ENCODE measurements around the gene SLC19A1. TPM values are rescaled to one million over a fixed set of nuclear protein-coding genes. Genes with fewer than 3 reads are reported as not detected.

Gene SLC19A1
- total RNA-seq, 1 experiment from 2014 or later: 25.4 TPM

DNA sequence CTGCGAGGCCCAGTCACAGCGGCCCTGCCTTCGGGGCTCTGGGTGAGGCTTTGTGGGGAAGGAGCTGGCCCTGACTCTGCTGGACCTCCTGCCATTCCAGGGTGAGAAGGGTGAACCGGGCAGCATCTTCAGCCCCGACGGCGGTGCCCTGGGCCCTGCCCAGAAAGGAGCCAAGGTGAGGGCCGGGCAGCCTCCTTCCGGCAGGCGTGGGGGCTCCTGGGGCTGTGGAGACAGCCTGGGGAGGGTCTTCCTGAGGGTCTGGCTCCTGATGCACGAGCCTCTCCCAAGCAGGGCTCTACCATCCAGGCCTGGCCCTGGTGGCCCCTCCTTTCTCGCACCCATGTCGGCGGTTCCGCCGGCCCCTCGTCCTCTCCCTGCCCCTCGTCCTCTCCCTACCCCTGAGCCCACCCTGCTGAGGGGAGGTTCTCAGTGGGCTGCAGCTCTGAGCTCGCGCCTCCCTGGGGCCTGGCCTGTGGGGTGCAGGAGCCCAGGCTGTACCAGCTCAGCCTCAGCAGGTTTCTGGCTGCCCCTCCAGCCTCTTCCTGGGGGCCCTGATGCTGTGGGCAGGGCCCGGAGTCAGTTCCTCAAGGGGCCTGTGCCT is 48.7 kb downstream of the SLC19A1 start:
- CTCF ChIA-PET: no interaction called here
- TF ChIP-seq, protein P1, sequence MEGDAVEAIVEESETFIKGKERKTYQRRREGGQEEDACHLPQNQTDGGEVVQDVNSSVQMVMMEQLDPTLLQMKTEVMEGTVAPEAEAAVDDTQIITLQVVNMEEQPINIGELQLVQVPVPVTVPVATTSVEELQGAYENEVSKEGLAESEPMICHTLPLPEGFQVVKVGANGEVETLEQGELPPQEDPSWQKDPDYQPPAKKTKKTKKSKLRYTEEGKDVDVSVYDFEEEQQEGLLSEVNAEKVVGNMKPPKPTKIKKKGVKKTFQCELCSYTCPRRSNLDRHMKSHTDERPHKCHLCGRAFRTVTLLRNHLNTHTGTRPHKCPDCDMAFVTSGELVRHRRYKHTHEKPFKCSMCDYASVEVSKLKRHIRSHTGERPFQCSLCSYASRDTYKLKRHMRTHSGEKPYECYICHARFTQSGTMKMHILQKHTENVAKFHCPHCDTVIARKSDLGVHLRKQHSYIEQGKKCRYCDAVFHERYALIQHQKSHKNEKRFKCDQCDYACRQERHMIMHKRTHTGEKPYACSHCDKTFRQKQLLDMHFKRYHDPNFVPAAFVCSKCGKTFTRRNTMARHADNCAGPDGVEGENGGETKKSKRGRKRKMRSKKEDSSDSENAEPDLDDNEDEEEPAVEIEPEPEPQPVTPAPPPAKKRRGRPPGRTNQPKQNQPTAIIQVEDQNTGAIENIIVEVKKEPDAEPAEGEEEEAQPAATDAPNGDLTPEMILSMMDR (IDR thresholded peaks at IDR 0.05; ENCODE audit: unreplicated experiment): no peak
- peaks cover 7% of the 10 kb centered on the region for H3K36me3 Mint-ChIP-seq (ENCODE audit: insufficient read depth, unreplicated experiment)
- BruUV-seq (replicated peaks): no TSS peak
- H3K27me3 Mint-ChIP-seq (ENCODE audit: insufficient read depth, unreplicated experiment): no peaks in the 10 kb centered on the region
- no peaks in the 10 kb centered on the region for H3K9me3 Mint-ChIP-seq (ENCODE audit: unreplicated experiment)
- POLR2A ChIA-PET: no interaction called here
- H3K4me1 Mint-ChIP-seq (ENCODE audit: insufficient read depth, unreplicated experiment): peaks cover 5% of the 10 kb centered on the region
- H3K4me3 Mint-ChIP-seq (ENCODE audit: unreplicated experiment): no peak overlapping the region
- no peak for DNase-seq (ENCODE audit: unreplicated experiment)
- intact Hi-C loops (cut with micrococcal nuclease): no loop called here
- no peak overlapping the region for H3K27ac Mint-ChIP-seq (ENCODE audit: low read depth, unreplicated experiment)

DNA sequence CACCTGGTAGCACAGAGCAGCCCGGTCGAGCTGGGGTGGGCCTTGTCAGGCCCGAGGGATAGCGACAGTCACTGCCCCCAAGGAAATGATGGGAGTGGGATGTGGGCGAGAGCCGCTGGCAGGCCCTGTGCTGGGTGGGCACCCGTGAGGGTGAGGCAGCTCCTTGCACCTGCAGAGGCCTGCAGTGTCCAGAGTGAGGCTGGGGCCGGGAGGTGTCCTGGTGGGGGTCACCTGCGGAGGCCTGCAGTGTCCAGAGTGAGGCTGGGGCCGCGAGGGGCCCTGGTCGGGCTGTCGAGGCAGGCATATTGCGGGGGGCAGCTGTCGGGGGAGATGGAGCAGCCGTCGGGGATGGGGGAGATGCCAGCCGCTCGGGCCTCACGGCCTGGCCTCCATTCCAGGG is 49.5 kb downstream of the SLC19A1 start:
- Mint-ChIP-seq H3K27ac (ENCODE audit: low read depth, unreplicated experiment) (no peak overlapping the region), H3K4me1 (ENCODE audit: insufficient read depth, unreplicated experiment) (peaks cover 5% of the 10 kb centered on the region), H3K36me3 (ENCODE audit: insufficient read depth, unreplicated experiment) (peaks cover 6% of the 10 kb centered on the region), H3K27me3 (ENCODE audit: insufficient read depth, unreplicated experiment) (no peaks in the 10 kb centered on the region), H3K9me3 (ENCODE audit: unreplicated experiment) (no peaks in the 10 kb centered on the region), H3K4me3 (ENCODE audit: unreplicated experiment) (no peak overlapping the region)
- TF ChIP-seq, protein P1 (IDR thresholded peaks at IDR 0.05; ENCODE audit: unreplicated experiment): no peak
- intact Hi-C loops (cut with micrococcal nuclease): no loop called here
- DNase-seq (ENCODE audit: unreplicated experiment): no peak
- CTCF ChIA-PET: no interaction called here
- POLR2A ChIA-PET: no interaction called here
- no TSS peak for BruUV-seq (replicated peaks)

DNA sequence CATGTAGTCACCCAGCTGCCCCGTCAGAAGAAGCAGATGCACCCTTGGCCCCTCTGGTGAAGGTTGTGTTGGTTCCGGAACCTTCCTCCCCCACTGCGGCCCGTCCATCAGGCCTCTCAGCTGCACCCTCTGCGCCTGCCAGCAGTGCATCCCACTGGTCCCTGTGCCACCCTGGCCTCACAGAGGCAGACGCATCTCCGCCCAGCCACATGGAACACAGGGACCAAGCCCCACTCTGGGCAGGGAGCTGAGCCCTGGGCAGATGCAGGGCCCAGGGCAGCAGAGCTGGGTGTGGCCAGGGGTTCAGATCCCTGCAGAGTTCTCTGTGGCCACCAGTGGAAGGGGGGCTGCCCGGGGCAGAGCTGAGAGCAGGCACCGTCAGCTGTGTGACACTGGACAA is 50.6 kb downstream of the SLC19A1 start:
- Mint-ChIP-seq H3K36me3 (ENCODE audit: insufficient read depth, unreplicated experiment) (peaks cover 6% of the 10 kb centered on the region), H3K4me3 (ENCODE audit: unreplicated experiment) (no peak overlapping the region)
- CTCF ChIA-PET: no interaction called here

DNA sequence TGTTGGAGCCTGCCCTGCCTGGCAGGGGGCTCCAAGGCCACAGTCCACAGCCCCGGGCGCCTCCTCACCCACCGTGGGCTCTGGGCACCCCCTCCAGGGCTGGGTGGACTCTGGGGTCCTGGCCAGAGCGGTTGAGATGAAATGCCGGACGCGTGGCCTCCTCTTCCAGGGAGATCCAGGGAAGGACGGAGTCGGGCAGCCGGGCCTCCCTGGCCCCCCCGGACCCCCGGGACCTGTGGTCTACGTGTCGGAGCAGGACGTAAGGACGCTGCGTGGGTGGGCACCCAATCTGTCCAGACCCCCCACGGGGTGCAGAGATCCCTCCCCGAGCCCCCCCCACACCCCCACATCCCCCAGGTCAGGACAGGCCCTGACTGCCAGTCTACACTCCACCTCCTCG is 51.2 kb downstream of the SLC19A1 start:
- Mint-ChIP-seq H3K27me3 (ENCODE audit: insufficient read depth, unreplicated experiment) (no peaks in the 10 kb centered on the region), H3K4me3 (ENCODE audit: unreplicated experiment) (no peak overlapping the region), H3K36me3 (ENCODE audit: insufficient read depth, unreplicated experiment) (peaks cover 6% of the 10 kb centered on the region), H3K9me3 (ENCODE audit: unreplicated experiment) (no peaks in the 10 kb centered on the region), H3K4me1 (ENCODE audit: insufficient read depth, unreplicated experiment) (peaks cover 5% of the 10 kb centered on the region), H3K27ac (ENCODE audit: low read depth, unreplicated experiment) (no peak overlapping the region)
- DNase-seq (ENCODE audit: unreplicated experiment): no peak
- ChIA-PET CTCF (no interaction called here), POLR2A (interaction anchor here (0.7 kb wide), 1 partner anchor 20 kb away, joined by 3 read pairs; no protein-coding TSS in a partner anchor)
- intact Hi-C loops (cut with micrococcal nuclease): no loop called here
- BruUV-seq (replicated peaks): no TSS peak
- TF ChIP-seq, protein P1 (IDR thresholded peaks at IDR 0.05; ENCODE audit: unreplicated experiment): no peak

More for the DNA sequence above, 50.6 kb downstream of the SLC19A1 start:
- POLR2A ChIA-PET: interaction anchor here (0.7 kb wide), 1 partner anchor 20 kb away, joined by 3 read pairs; no protein-coding TSS in a partner anchor
- intact Hi-C loops (cut with micrococcal nuclease): no loop called here
- TF ChIP-seq, protein P1 (IDR thresholded peaks at IDR 0.05; ENCODE audit: unreplicated experiment): no peak
- H3K27me3 Mint-ChIP-seq (ENCODE audit: insufficient read depth, unreplicated experiment): no peaks in the 10 kb centered on the region
- peaks cover 5% of the 10 kb centered on the region for H3K4me1 Mint-ChIP-seq (ENCODE audit: insufficient read depth, unreplicated experiment)
- no peak for DNase-seq (ENCODE audit: unreplicated experiment)
- no TSS peak for BruUV-seq (replicated peaks)
- H3K9me3 Mint-ChIP-seq (ENCODE audit: unreplicated experiment): no peaks in the 10 kb centered on the region
- no peak overlapping the region for H3K27ac Mint-ChIP-seq (ENCODE audit: low read depth, unreplicated experiment)
